B cell (primary cell): ENCODE results near the gene PAN2. TPM values are rescaled to one million over a fixed set of nuclear protein-coding genes. Genes with fewer than 3 reads are reported as not detected.

Experiments
- ATAC-seq: fragments of 200-7000 bp; cut with Tn5 transposase; one replicate; pipeline ENCODE4 v1.10.0; 2021; ENCODE audit warnings: low read depth, mild to moderate bottlenecking, moderate number of reproducible peaks, moderate library complexity
- CTCF ChIA-PET: fragments of 350-600 bp; sonication (Branson Sonifier 250); formaldehyde crosslinking; loops from one replicate; lab custom pipeline; 2021; ENCODE audit warnings: antibody characterized with exemption, inconsistent platforms; lab: Charles Lee
- POLR2A ChIA-PET: fragments of 350-600 bp; sonication (Branson Sonifier 250); formaldehyde crosslinking; loops from one replicate; lab custom pipeline; 2021; ENCODE audit warnings: antibody characterized with exemption; lab: Charles Lee
- DNase-seq: peaks from one replicate; pipeline ENCODE4 v3.0.0; 2013
- H2AFZ ChIP-seq: 2 replicates; pipeline ENCODE4 v1.6.1; 2012; ENCODE audit warnings: mild to moderate bottlenecking, low read depth, low read length; ENCODE audit not compliant: insufficient read depth, poor library complexity, severe bottlenecking
- H3K27ac ChIP-seq, 2 donors: 1 replicate in 1 of 2; 2 replicates in 1 of 2; pipeline ENCODE4 v1.5.1; 2012 to 2013; ENCODE audit warnings: low read length in 2 of 2, mild to moderate bottlenecking in 2 of 2, moderate library complexity in 1 of 2
- H3K27me3 ChIP-seq, 4 experiments: fragments of 200-600 bp in 1 of 4; sonication (generic) in 1 of 4; replicated peaks in 1 of 4; 1 replicate in 2 of 4; 2 replicates in 2 of 4; pipeline versions ENCODE4 v1.6.1 to v1.7.0; 2013 to 2016; ENCODE audit warnings: low read length in 3 of 4, mild to moderate bottlenecking in 2 of 4, mixed read lengths in 1 of 4, moderate library complexity in 1 of 4; ENCODE audit not compliant: insufficient read depth in 4 of 4, control insufficient read depth in 3 of 4; ENCODE audit errors: control extremely low read depth in 1 of 4
- H3K36me3 ChIP-seq, 2 experiments: replicated peaks in 1 of 2; 1 replicate in 1 of 2; 2 replicates in 1 of 2; pipeline versions ENCODE4 v1.6.1 to v1.7.1; 2013; ENCODE audit warnings: low read length in 1 of 2; ENCODE audit not compliant: insufficient read depth in 2 of 2, control insufficient read depth in 1 of 2; ENCODE audit errors: control extremely low read depth in 1 of 2, extremely low read depth in 1 of 2
- H3K4me1 ChIP-seq, 2 donors: fragments of 200-600 bp in 1 of 2; sonication (generic) in 1 of 2; 1 replicate in 1 of 2; 2 replicates in 1 of 2; pipeline versions ENCODE4 v1.5.1 to v1.6.1; 2013 to 2017; ENCODE audit warnings: low read length in 2 of 2; ENCODE audit not compliant: control insufficient read depth in 2 of 2, insufficient read depth in 2 of 2
- H3K4me2 ChIP-seq: replicated peaks from 2 replicates; pipeline ENCODE3; 2012; ENCODE audit warnings: mild to moderate bottlenecking, low read depth, low read length; ENCODE audit not compliant: poor library complexity, severe bottlenecking
- H3K4me3 ChIP-seq, 5 experiments: fragments of 200-600 bp in 1 of 5; sonication (generic) in 1 of 5; 1 replicate in 3 of 5; 2 replicates in 2 of 5; pipeline versions ENCODE4 v1.5.1 to v1.7.0; 2011 to 2016; ENCODE audit warnings: low read length in 4 of 5, mild to moderate bottlenecking in 4 of 5, low read depth in 2 of 5, control low read depth in 1 of 5, moderate library complexity in 1 of 5; ENCODE audit not compliant: insufficient read depth in 1 of 5; ENCODE audit errors: control extremely low read depth in 1 of 5, extremely low read depth in 1 of 5
- H3K79me2 ChIP-seq: fragments of 200-600 bp; sonication (generic); one replicate; pipeline ENCODE4 v1.6.0; 2016; ENCODE audit warnings: low read length; ENCODE audit not compliant: control insufficient read depth, insufficient read depth
- H3K9ac ChIP-seq: fragments of 200-600 bp; sonication (generic); 2 replicates; pipeline ENCODE4 v1.6.1; 2017; ENCODE audit warnings: mild to moderate bottlenecking, low read length, moderate library complexity
- H3K9me3 ChIP-seq, 3 donors: one replicate each; pipeline versions ENCODE4 v1.6.1 to v1.7.1; 2013; ENCODE audit warnings: low read length in 2 of 3; ENCODE audit not compliant: control insufficient read depth in 2 of 3, insufficient read depth in 1 of 3; ENCODE audit errors: control extremely low read depth in 1 of 3
- H4K20me1 ChIP-seq: 2 replicates; pipeline ENCODE4 v1.6.0; 2012; ENCODE audit warnings: mild to moderate bottlenecking, low read length; ENCODE audit not compliant: insufficient read depth, control insufficient read depth, poor library complexity, severe bottlenecking
- H3K27ac Mint-ChIP-seq: one replicate; pipeline ENCODE4 v1.8.0; 2021; ENCODE audit warnings: mixed read lengths
- H3K27me3 Mint-ChIP-seq: one replicate; pipeline ENCODE4 v1.8.0; 2021; ENCODE audit warnings: mixed read lengths
- H3K4me1 Mint-ChIP-seq: one replicate; pipeline ENCODE4 v1.8.0; 2021; ENCODE audit warnings: mixed read lengths
- H3K4me3 Mint-ChIP-seq: one replicate; pipeline ENCODE4 v1.8.0; 2021; ENCODE audit warnings: mixed read lengths
- H3K9me3 Mint-ChIP-seq: one replicate; pipeline ENCODE4 v1.8.0; 2022; ENCODE audit warnings: mixed read lengths; ENCODE audit not compliant: insufficient read depth
- CTCF ChIP-seq: fragments of 200-600 bp; IDR thresholded peaks from one replicate; pipeline ENCODE4 v1.8.0; 2022; ENCODE audit warnings: antibody characterized with exemption, mild to moderate bottlenecking
- EZH2 ChIP-seq: IDR thresholded peaks from 2 replicates; pipeline ENCODE4 v1.6.1; 2012; ENCODE audit warnings: borderline replicate concordance, low read depth, mild to moderate bottlenecking, moderate library complexity, low read length; ENCODE audit not compliant: insufficient read depth, poor library complexity, severe bottlenecking
- WGBS: methylation state at CpG from one replicate; pipeline ENCODE4 v1.1.5; 2013; ENCODE audit warnings: missing lambda C conversion rate; ENCODE audit not compliant: insufficient coverage; 5-methylcytosine and 5-hydroxymethylcytosine counted together
- intact Hi-C: fragments of 100-400 bp; cut with micrococcal nuclease; formaldehyde crosslinking; loops from one replicate; pipeline ENCODE4 v1.10.0; 2022
- polyA plus RNA-seq: library from polyadenylated mRNA; depleted of rRNA; stranded (reverse); fragments of >200 nt; gene quantifications from 2 replicates; pipeline ENCODE4 v1.2.3, GENCODE V29; 2012
- total RNA-seq, 2 donors: library from RNA; stranded (reverse); fragments of 120-200 nt in 1 of 2; gene quantifications; 1 replicate in 1 of 2; 2 replicates in 1 of 2; pipeline versions ENCODE4 v1.2.3 to v1.2.4, GENCODE V29; 2013 to 2022

PAN2 gene
- total and polyA plus RNA-seq, 2 donors (not counting 1 experiment from before 2014, with no cell fraction given): 211 to 230 TPM

GRCh38 chr12:56317675-56318074 lies 16.1 kb downstream of the PAN2 start:
- ATAC-seq (no peak), DNase-seq (no peak)
- no peak overlapping the region for H3K4me2 ChIP-seq
- intact Hi-C loops: loop anchor here (5.0 kb wide), 2 partner anchors 125 to 1205 kb away; partner anchors contain the start of genes DDIT3 and MBD6
- ChIA-PET CTCF (interaction anchor here (1.6 to 3.1 kb wide), 3 partner anchors 19 to 147 kb away, joined by 4 to 27 read pairs (median 6); partner anchors contain the start of genes IL23A and PAN2), POLR2A (no interaction called here)
- H2AFZ ChIP-seq: no peak overlapping the region
- Mint-ChIP-seq H3K4me1 (peaks cover 10% of the 10 kb centered on the region), H3K4me3 (no peak overlapping the region), H3K27ac (no peak overlapping the region), H3K27me3 (no peaks in the 10 kb centered on the region), H3K9me3 (no peaks in the 10 kb centered on the region)
- peaks cover 12 to 15% of the 10 kb centered on the region in 2 donors for H3K4me1 ChIP-seq
- H3K36me3 ChIP-seq: peaks cover 6 to 23% of the 10 kb centered on the region in 2 experiments
- H3K79me2 ChIP-seq: peaks cover 17% of the 10 kb centered on the region
- H3K9ac ChIP-seq: no peak overlapping the region
- H3K9me3 ChIP-seq: no peaks in the 10 kb centered on the region
- 100% methylated on average over 2 of the region's 3 CpGs for WGBS
- no peaks in the 10 kb centered on the region for H4K20me1 ChIP-seq
- no peak overlapping the region for H3K4me3 ChIP-seq
- no peak overlapping the region for H3K27ac ChIP-seq
- no peaks in the 10 kb centered on the region for H3K27me3 ChIP-seq
- no peak for TF ChIP-seq CTCF
- TF ChIP-seq EZH2: no peak
